Naive thymus-derived CD4-positive, alpha-beta T cell (primary cell): ENCODE data around the gene ADGRG6. TPM values are rescaled to one million over a fixed set of nuclear protein-coding genes. Genes with fewer than 3 reads are reported as not detected.

Source experiments
- ATAC-seq: fragments of 150-1000 bp; cut with Tn5 transposase; 2 replicates; pipeline ENCODE4 v1.10.0; 2021; ENCODE audit warnings: mild to moderate bottlenecking, moderate library complexity
- CTCF ChIA-PET: fragments of 350-600 bp; sonication (Branson Sonifier 250); formaldehyde crosslinking; loops from one replicate; lab custom pipeline; 2021; ENCODE audit warnings: antibody characterized with exemption; lab: Charles Lee
- POLR2A ChIA-PET: fragments of 350-600 bp; sonication (Branson Sonifier 250); formaldehyde crosslinking; loops from one replicate; lab custom pipeline; 2021; ENCODE audit warnings: antibody characterized with exemption, inconsistent platforms; lab: Charles Lee
- DNase-seq, 9 donors: peaks; one replicate each; pipeline versions ENCODE4 v3.0.0 to v3.0.0-alpha.2; 2020 to 2022; ENCODE audit warnings: mixed read lengths in 1 of 9
- H3K27ac ChIP-seq: one replicate; pipeline ENCODE4 v1.7.0; 2013; ENCODE audit warnings: mild to moderate bottlenecking, low read depth, low read length, moderate library complexity
- H3K27me3 ChIP-seq, 2 donors: one replicate each; pipeline ENCODE4 v1.7.0; 2013; ENCODE audit warnings: low read length in 2 of 2, mild to moderate bottlenecking in 2 of 2, moderate library complexity in 2 of 2; ENCODE audit not compliant: control insufficient read depth in 2 of 2, insufficient read depth in 2 of 2
- H3K36me3 ChIP-seq, 3 experiments: 1 replicate in 2 of 3; 2 replicates in 1 of 3; pipeline ENCODE4 v1.7.0; 2013; ENCODE audit warnings: low read length in 3 of 3, mild to moderate bottlenecking in 3 of 3, moderate library complexity in 1 of 3; ENCODE audit not compliant: insufficient read depth in 3 of 3, control insufficient read depth in 2 of 3
- H3K4me1 ChIP-seq, 2 donors: one replicate each; pipeline ENCODE4 v1.7.0; 2013; ENCODE audit warnings: low read length in 2 of 2, mild to moderate bottlenecking in 2 of 2, moderate library complexity in 1 of 2; ENCODE audit not compliant: control insufficient read depth in 2 of 2, insufficient read depth in 2 of 2
- H3K4me3 ChIP-seq: 2 replicates; pipeline ENCODE4 v1.7.0; 2013; ENCODE audit warnings: mild to moderate bottlenecking, low read length
- H3K9me3 ChIP-seq, 3 experiments: 1 replicate in 2 of 3; 2 replicates in 1 of 3; pipeline ENCODE4 v1.7.0; 2013; ENCODE audit warnings: low read length in 3 of 3; ENCODE audit not compliant: control insufficient read depth in 2 of 3
- H3K27ac Mint-ChIP-seq, 9 donors: one replicate each; pipeline ENCODE4 v1.8.0; 2020 to 2022; ENCODE audit warnings: mixed read lengths in 9 of 9, mild to moderate bottlenecking in 8 of 9, moderate library complexity in 5 of 9, inconsistent platforms in 2 of 9
- H3K27me3 Mint-ChIP-seq, 5 donors: one replicate each; pipeline ENCODE4 v1.8.0; 2021 to 2022; ENCODE audit warnings: mixed read lengths in 5 of 5, mild to moderate bottlenecking in 1 of 5
- H3K36me3 Mint-ChIP-seq, 5 donors: one replicate each; pipeline ENCODE4 v1.8.0; 2020 to 2022; ENCODE audit warnings: mixed read lengths in 5 of 5, mild to moderate bottlenecking in 3 of 5, inconsistent platforms in 1 of 5
- H3K4me1 Mint-ChIP-seq, 7 donors: one replicate each; pipeline ENCODE4 v1.8.0; 2020 to 2022; ENCODE audit warnings: mixed read lengths in 7 of 7, mild to moderate bottlenecking in 3 of 7, inconsistent platforms in 1 of 7
- H3K4me3 Mint-ChIP-seq, 10 donors: one replicate each; pipeline ENCODE4 v1.8.0; 2020 to 2022; ENCODE audit warnings: mild to moderate bottlenecking in 10 of 10, mixed read lengths in 10 of 10, moderate library complexity in 6 of 10, inconsistent platforms in 2 of 10
- H3K9me3 Mint-ChIP-seq, 11 donors: one replicate each; pipeline ENCODE4 v1.8.0; 2020 to 2022; ENCODE audit warnings: mixed read lengths in 11 of 11, mild to moderate bottlenecking in 4 of 11, inconsistent platforms in 1 of 11, moderate library complexity in 1 of 11
- intact Hi-C, 2 donors: fragments of 100-400 bp; cut with micrococcal nuclease; formaldehyde crosslinking; loops; one replicate each; pipeline ENCODE4 v1.15.1; 2023
- polyA plus RNA-seq, 2 donors: library from polyadenylated mRNA; unstranded; fragments of 300-500 nt; fragmentation: Illumina TruSeq; gene quantifications; one replicate each; pipeline ENCODE4 v1.2.3, GENCODE V29; 2021
- total RNA-seq, 6 experiments: library from RNA in 5 of 6; stranded (reverse) in 5 of 6; gene quantifications; 1 replicate in 5 of 6; 2 replicates in 1 of 6; pipeline ENCODE4 v1.2.3 and lab custom pipeline; 2021 to 2026

The ADGRG6 gene
- total and polyA plus RNA-seq, 7 experiments from 2014 or later: 0.02 to 3.6 (median 0.57) TPM; not detected in 2

GRCh38 chr6:142478117-142478516 is 176.3 kb downstream of the ADGRG6 start:
- no peak for DNase-seq
- POLR2A ChIA-PET: no interaction called here

GRCh38 chr6:142481466-142481865 is 179.7 kb downstream of the ADGRG6 start:
- Histone ChIP-seq H3K4me3 (no peak overlapping the region), H3K27me3 (no peaks in the 10 kb centered on the region), H3K4me1 (no peaks in the 10 kb centered on the region), H3K27ac (no peak overlapping the region), H3K9me3 (no peaks in the 10 kb centered on the region), H3K36me3 (no peaks in the 10 kb centered on the region)
- ChIA-PET CTCF (interaction anchor here (1.3 kb wide), 1 partner anchor 9 kb away, joined by 3 read pairs; no protein-coding TSS in a partner anchor), POLR2A (no interaction called here)
- Mint-ChIP-seq H3K4me1 (peaks cover 0 to 7% (median 0%) of the 10 kb centered on the region in 7 donors), H3K27ac (no peak overlapping the region), H3K36me3 (peaks cover 0 to 11% (median 0%) of the 10 kb centered on the region in 5 donors), H3K4me3 (no peak overlapping the region), H3K27me3 (no peaks in the 10 kb centered on the region), H3K9me3 (peaks cover 0 to 12% (median 0%) of the 10 kb centered on the region in 11 donors)
- intact Hi-C loops: loop anchor here in 1 of 2 donors (5.0 kb wide), 1 partner anchor 71 kb away; no protein-coding TSS in a partner anchor
- DNase-seq (no peak), ATAC-seq (no peak)

More at GRCh38 chr6:142478117-142478516, 176.3 kb downstream of the ADGRG6 start:
- intact Hi-C loops: loop anchor here in 1 of 2 donors (10.0 kb wide), 1 partner anchor 1077 kb away; no protein-coding TSS in a partner anchor
- H3K9me3 ChIP-seq: no peaks in the 10 kb centered on the region
- Mint-ChIP-seq H3K36me3 (no peaks in the 10 kb centered on the region), H3K27ac (peak overlapping the region in 1 of 9 donors; percentile 14), H3K27me3 (peaks cover 0 to 2% (median 0%) of the 10 kb centered on the region in 5 donors), H3K4me1 (peaks cover 0 to 12% (median 6%) of the 10 kb centered on the region in 7 donors), H3K9me3 (peaks cover 0 to 2% (median 0%) of the 10 kb centered on the region in 11 donors), H3K4me3 (no peak overlapping the region)
- no peaks in the 10 kb centered on the region for H3K36me3 ChIP-seq
- no peaks in the 10 kb centered on the region for H3K4me1 ChIP-seq
- H3K27ac ChIP-seq: no peak overlapping the region
- no peak overlapping the region for H3K4me3 ChIP-seq
- H3K27me3 ChIP-seq: no peaks in the 10 kb centered on the region
- CTCF ChIA-PET: interaction anchor here (0.6 to 1.3 kb wide), 3 partner anchors 946 to 1464 kb away, joined by 3 to 4 read pairs (median 4); no protein-coding TSS in a partner anchor
- ATAC-seq: no peak

- no peak overlapping the region for H3K4me3 Mint-ChIP-seq
- H3K27ac ChIP-seq: no peak overlapping the region
- no peaks in the 10 kb centered on the region for H3K27me3 ChIP-seq
- no peak for DNase-seq
- CTCF ChIA-PET: interaction anchor here (1.3 kb wide), 1 partner anchor 10 kb away, joined by 3 read pairs; no protein-coding TSS in a partner anchor
- peaks cover 0 to 12% (median 0%) of the 10 kb centered on the region in 11 donors for H3K9me3 Mint-ChIP-seq
- H3K36me3 Mint-ChIP-seq: peaks cover 0 to 11% (median 0%) of the 10 kb centered on the region in 5 donors
- no peak overlapping the region for H3K4me3 ChIP-seq
- peaks cover 0 to 7% (median 0%) of the 10 kb centered on the region in 7 donors for H3K4me1 Mint-ChIP-seq
- no peak overlapping the region for H3K27ac Mint-ChIP-seq
- intact Hi-C loops: loop anchor here in 1 of 2 donors (5.0 kb wide), 1 partner anchor 70 kb away; no protein-coding TSS in a partner anchor
- ATAC-seq: peak; percentile 40
- H3K27me3 Mint-ChIP-seq: no peaks in the 10 kb centered on the region
- H3K36me3 ChIP-seq: no peaks in the 10 kb centered on the region
- POLR2A ChIA-PET: no interaction called here
- H3K9me3 ChIP-seq: no peaks in the 10 kb centered on the region
- no peaks in the 10 kb centered on the region for H3K4me1 ChIP-seq
These were observed 180.4 kb downstream of the ADGRG6 start for GRCh38 chr6:142482249-142482648.

DNA sequence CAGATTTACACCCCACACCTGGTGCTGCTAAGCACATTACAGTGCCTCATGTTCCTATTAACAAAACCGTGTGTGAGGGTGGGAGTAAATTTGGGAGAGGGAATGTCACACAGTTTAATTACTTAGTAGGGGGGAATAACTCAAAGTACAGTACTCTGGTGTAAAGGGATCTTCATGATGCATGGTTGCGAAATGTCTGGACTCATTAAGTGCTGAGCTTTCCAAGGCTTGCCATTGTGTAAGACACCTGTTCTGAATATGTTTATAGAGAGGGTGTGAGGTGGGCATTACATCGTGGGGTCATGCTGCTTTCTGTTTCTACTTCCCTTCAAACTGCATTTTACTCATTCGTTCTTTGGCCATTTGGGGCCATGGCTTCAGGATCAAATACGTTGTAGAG is 181.2 kb downstream of the ADGRG6 start:
- no peaks in the 10 kb centered on the region for H3K27me3 Mint-ChIP-seq
- DNase-seq (no peak), ATAC-seq (no peak)
- H3K4me1 ChIP-seq: no peaks in the 10 kb centered on the region
- ChIA-PET CTCF (no interaction called here), POLR2A (no interaction called here)
- H3K4me3 ChIP-seq: no peak overlapping the region
- intact Hi-C loops: loop anchor here in 1 of 2 donors (5.0 kb wide), 1 partner anchor 69 kb away; no protein-coding TSS in a partner anchor
- H3K27ac Mint-ChIP-seq: no peak overlapping the region
- peaks cover 0 to 3% (median 0%) of the 10 kb centered on the region in 7 donors for H3K4me1 Mint-ChIP-seq
- peaks cover 0 to 11% (median 0%) of the 10 kb centered on the region in 5 donors for H3K36me3 Mint-ChIP-seq
- H3K27ac ChIP-seq: no peak overlapping the region
- H3K4me3 Mint-ChIP-seq: no peak overlapping the region
- H3K9me3 Mint-ChIP-seq: peaks cover 0 to 12% (median 0%) of the 10 kb centered on the region in 11 donors
- no peaks in the 10 kb centered on the region for H3K36me3 ChIP-seq
- H3K27me3 ChIP-seq: no peaks in the 10 kb centered on the region
- H3K9me3 ChIP-seq: no peaks in the 10 kb centered on the region

DNA sequence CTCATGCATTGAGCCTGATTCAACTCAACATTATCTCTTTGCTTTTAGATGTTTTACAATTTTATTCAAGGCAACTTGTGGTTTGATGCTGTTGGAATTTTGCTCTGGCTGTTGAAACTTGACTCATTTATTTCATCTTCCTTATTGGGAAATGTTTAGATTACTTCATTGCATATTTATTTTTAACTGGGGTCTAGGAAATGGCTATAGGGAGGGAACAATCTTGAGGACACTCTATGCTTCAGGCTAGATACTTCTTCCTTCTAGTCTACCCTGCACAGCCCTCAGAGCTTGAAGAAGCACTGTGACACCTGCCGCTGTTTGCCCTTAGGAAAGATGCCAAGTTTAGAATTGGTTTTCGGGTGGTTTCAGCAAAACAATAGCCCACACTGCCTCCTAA is 183.4 kb downstream of the ADGRG6 start:
- CTCF ChIA-PET: interaction anchor here (1.9 kb wide), 1 partner anchor 10 kb away, joined by 5 read pairs; no protein-coding TSS in a partner anchor
- DNase-seq: no peak
- Histone ChIP-seq H3K27me3 (no peaks in the 10 kb centered on the region), H3K27ac (no peak overlapping the region), H3K9me3 (no peaks in the 10 kb centered on the region), H3K36me3 (no peaks in the 10 kb centered on the region), H3K4me1 (no peaks in the 10 kb centered on the region), H3K4me3 (no peak overlapping the region)
- Mint-ChIP-seq H3K9me3 (peaks cover 0 to 12% (median 0%) of the 10 kb centered on the region in 11 donors), H3K4me3 (no peak overlapping the region), H3K36me3 (peaks cover 0 to 11% (median 0%) of the 10 kb centered on the region in 5 donors), H3K27me3 (peaks cover 0 to 2% (median 0%) of the 10 kb centered on the region in 5 donors), H3K4me1 (peaks cover 0 to 8% (median 6%) of the 10 kb centered on the region in 7 donors), H3K27ac (no peak overlapping the region)
- POLR2A ChIA-PET: no interaction called here
- no peak for ATAC-seq
- intact Hi-C loops: no loop called here

DNA sequence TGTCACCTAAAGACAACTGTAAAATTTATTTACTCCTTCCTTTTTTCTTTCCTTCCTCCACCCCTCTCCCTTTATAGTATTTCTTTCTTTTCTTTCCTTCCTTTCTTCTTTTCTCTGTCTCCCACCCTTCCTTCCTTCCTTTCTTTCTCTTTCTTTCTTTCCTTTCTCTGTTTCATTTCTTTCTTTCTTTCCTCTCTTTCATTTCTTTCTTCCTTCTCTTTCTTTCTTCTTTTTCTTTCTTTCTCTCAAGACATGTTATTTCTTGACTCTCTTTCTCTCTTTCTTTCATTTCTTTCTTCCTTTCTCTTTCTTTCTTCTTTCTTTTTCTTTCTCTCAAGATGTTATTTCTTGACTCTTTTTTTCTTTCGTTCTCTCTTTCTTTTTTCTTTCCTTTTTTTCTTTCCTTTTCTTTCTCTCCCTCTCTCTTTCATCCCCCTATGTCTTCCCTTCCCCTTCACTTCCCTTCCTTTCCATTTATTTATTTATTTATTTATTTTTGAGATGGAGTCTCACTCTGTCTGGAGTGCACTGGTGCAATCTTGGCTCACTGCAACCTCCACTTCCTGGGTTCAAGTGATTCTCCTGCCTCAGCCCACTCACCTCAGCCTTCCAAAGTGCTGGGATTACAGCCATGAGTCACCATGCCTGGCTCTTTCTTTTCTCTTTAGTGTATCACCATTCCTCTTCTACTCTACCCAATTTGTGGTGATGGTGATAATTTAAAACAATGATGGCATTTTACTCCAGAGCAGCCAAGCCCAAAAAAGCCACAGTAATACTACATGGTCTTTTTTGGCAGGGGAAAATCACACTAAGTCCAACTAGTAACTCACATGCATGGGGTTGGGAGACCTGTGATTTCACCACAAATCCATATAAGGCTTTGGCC is 188.2 kb downstream of the ADGRG6 start:
- no peak for DNase-seq
- no peak overlapping the region for H3K27ac ChIP-seq
- Mint-ChIP-seq H3K4me3 (no peak overlapping the region), H3K27me3 (peaks cover 0 to 5% (median 2%) of the 10 kb centered on the region in 5 donors), H3K36me3 (peaks cover 0 to 3% (median under 1%) of the 10 kb centered on the region in 5 donors), H3K9me3 (peaks cover 0 to 4% (median 0%) of the 10 kb centered on the region in 11 donors), H3K27ac (no peak overlapping the region), H3K4me1 (peaks cover 0 to 11% (median 7%) of the 10 kb centered on the region in 7 donors)
- no peaks in the 10 kb centered on the region for H3K27me3 ChIP-seq
- intact Hi-C loops: no loop called here
- no peaks in the 10 kb centered on the region for H3K36me3 ChIP-seq
- no peak overlapping the region for H3K4me3 ChIP-seq
- no peaks in the 10 kb centered on the region for H3K9me3 ChIP-seq
- ChIA-PET CTCF (no interaction called here), POLR2A (no interaction called here)
- ATAC-seq: no peak
- H3K4me1 ChIP-seq: no peaks in the 10 kb centered on the region
